ENCODE measurements around the gene DDX42. TPM values are rescaled to one million over a fixed set of nuclear protein-coding genes. Genes with fewer than 3 reads are reported as not detected.

The DDX42 gene
- total RNA-seq, 1 donor from 2014 or later: 51.7 TPM

GRCh38 chr17:63817736-63818385 is 43.9 kb downstream of the DDX42 start:
- no peak for TF ChIP-seq CTCF (IDR thresholded peaks at IDR 0.05; ENCODE audit: borderline replicate concordance)
- peak; percentile 12 for DNase-seq
- Histone ChIP-seq H3K4me3 (no peak overlapping the region), H3K36me3 (peaks cover 100% of the 10 kb centered on the region), H3K27me3 (ENCODE audit: low read depth) (no peaks in the 10 kb centered on the region), H3K27ac (replicated peaks) (no peak overlapping the region), H3K9me3 (replicated peaks) (no peaks in the 10 kb centered on the region), H3K4me1 (peaks cover 13% of the 10 kb centered on the region)
- intact Hi-C loops (cut with micrococcal nuclease): no loop called here

GRCh38 chr17:63819131-63819530 is 45.2 kb downstream of the DDX42 start:
- no peak for TF ChIP-seq CTCF (IDR thresholded peaks at IDR 0.05; ENCODE audit: borderline replicate concordance)
- intact Hi-C loops (cut with micrococcal nuclease): no loop called here
- H3K4me3 ChIP-seq: no peak overlapping the region
- no peaks in the 10 kb centered on the region for H3K9me3 ChIP-seq (replicated peaks)
- peaks cover 13% of the 10 kb centered on the region for H3K4me1 ChIP-seq
- no peaks in the 10 kb centered on the region for H3K27me3 ChIP-seq (ENCODE audit: low read depth)
- H3K36me3 ChIP-seq: peaks cover 100% of the 10 kb centered on the region
- H3K27ac ChIP-seq (replicated peaks): peak overlapping the region; percentile 32
- no peak for DNase-seq

GRCh38 chr17:63819585-63820537 is 45.9 kb downstream of the DDX42 start:
- Histone ChIP-seq H3K4me3 (no peak overlapping the region), H3K27me3 (ENCODE audit: low read depth) (no peaks in the 10 kb centered on the region), H3K4me1 (peaks cover 14% of the 10 kb centered on the region), H3K9me3 (replicated peaks) (no peaks in the 10 kb centered on the region), H3K27ac (replicated peaks) (peak overlapping the region; percentile 32), H3K36me3 (peaks cover 100% of the 10 kb centered on the region)
- TF ChIP-seq CTCF (IDR thresholded peaks at IDR 0.05; ENCODE audit: borderline replicate concordance): no peak
- intact Hi-C loops (cut with micrococcal nuclease): no loop called here
- DNase-seq: peak; percentile 13

GRCh38 chr17:63820963-63821561 is 47.1 kb downstream of the DDX42 start:
- no peak overlapping the region for H3K4me3 ChIP-seq
- peaks cover 99% of the 10 kb centered on the region for H3K36me3 ChIP-seq
- intact Hi-C loops (cut with micrococcal nuclease): no loop called here
- H3K4me1 ChIP-seq: peaks cover 25% of the 10 kb centered on the region
- TF ChIP-seq CTCF (IDR thresholded peaks at IDR 0.05; ENCODE audit: borderline replicate concordance): no peak
- DNase-seq: no peak
- no peaks in the 10 kb centered on the region for H3K27me3 ChIP-seq (ENCODE audit: low read depth)
- H3K9me3 ChIP-seq (replicated peaks): no peaks in the 10 kb centered on the region
- no peak overlapping the region for H3K27ac ChIP-seq (replicated peaks)

GRCh38 chr17:63821804-63822203 is 47.8 kb downstream of the DDX42 start:
- Histone ChIP-seq H3K9me3 (replicated peaks) (no peaks in the 10 kb centered on the region), H3K36me3 (peaks cover 91% of the 10 kb centered on the region), H3K27ac (replicated peaks) (no peak overlapping the region), H3K27me3 (ENCODE audit: low read depth) (no peaks in the 10 kb centered on the region), H3K4me1 (peaks cover 32% of the 10 kb centered on the region), H3K4me3 (no peak overlapping the region)
- intact Hi-C loops (cut with micrococcal nuclease): no loop called here
- no peak for DNase-seq
- TF ChIP-seq CTCF (IDR thresholded peaks at IDR 0.05; ENCODE audit: borderline replicate concordance): no peak

Data from left ventricle myocardium inferior (tissue), 1 donor.